GM13977 (cell line): Measurements from ENCODE around the gene TMSB15B.
"Not testable (repeated sequence)": the region's sequence is repeated elsewhere in the genome, so short reads cannot be mapped to it uniquely, and the experiment has no call there.

Experiments
- DNase-seq: peaks from one replicate; pipeline ENCODE4 v3.0.0; 2012; ENCODE audit warnings: low spot score
- CTCF ChIP-seq: IDR thresholded peaks from 2 replicates; pipeline ENCODE4 v1.5.1; 2012; ENCODE audit warnings: mild to moderate bottlenecking, control low read depth; ENCODE audit not compliant: insufficient read depth; ENCODE audit errors: extremely low read depth, missing control alignments
- in situ Hi-C: fragments of 300-500 bp; cut with MboI; formaldehyde crosslinking; loops from one replicate; pipeline ENCODE4 v1.12.0; 2022; ENCODE audit warnings: low sequenced_read_pairs, low pct_unique_long_range_greater_than_20kb, mixed read lengths, inconsistent platforms; ENCODE audit not compliant: unreplicated experiment

TMSB15B gene

GRCh38 chrX:103927633-103928032 lies 34.8 kb upstream of the TMSB15B start:
- in situ Hi-C loops: loop anchor here (25.0 kb wide), 1 partner anchor 415 kb away; the partner anchor contains the start of gene RAB40A
- TF ChIP-seq CTCF: no peak
- no peak for DNase-seq

- no peak for TF ChIP-seq CTCF
- no peak for DNase-seq
- in situ Hi-C loops: loop anchor here (25.0 kb wide), 1 partner anchor 420 kb away; the partner anchor contains the start of gene RAB40A
Observed at GRCh38 chrX:103932133-103932532, 30.3 kb upstream of the TMSB15B start.

- DNase-seq: not testable (repeated sequence)
- in situ Hi-C loops: loop anchor here (25.0 kb wide), 1 partner anchor 428 kb away; the partner anchor contains the start of gene RAB40A
Observed at GRCh38 chrX:103940257-103940656, 22.2 kb upstream of the TMSB15B start.

GRCh38 chrX:103941201-103941975 lies 21.0 kb upstream of the TMSB15B start:
- no peak for DNase-seq
- in situ Hi-C loops: loop anchor here (25.0 kb wide), 1 partner anchor 429 kb away; the partner anchor contains the start of gene RAB40A
- peak; percentile 41 for TF ChIP-seq CTCF

GRCh38 chrX:103949506-103949905 lies 12.9 kb upstream of the TMSB15B start:
- in situ Hi-C loops: loop anchor here (25.0 kb wide), 1 partner anchor 437 kb away; the partner anchor contains the start of gene RAB40A
- no peak for DNase-seq
- TF ChIP-seq CTCF: no peak

GRCh38 chrX:103953353-103953752 lies 9.1 kb upstream of the TMSB15B start:
- no peak for TF ChIP-seq CTCF
- in situ Hi-C loops: no loop called here

GRCh38 chrX:103954259-103954658 lies 8.2 kb upstream of the TMSB15B start:
- TF ChIP-seq CTCF: no peak
- DNase-seq: no peak
- in situ Hi-C loops: no loop called here

More at GRCh38 chrX:103953353-103953752, 9.1 kb upstream of the TMSB15B start:
- no peak for DNase-seq

GRCh38 chrX:103960599-103960998 lies 1.8 kb upstream of the TMSB15B start:
- in situ Hi-C loops, DNase-seq: not testable (repeated sequence)

- in situ Hi-C loops, DNase-seq: not testable (repeated sequence)
Observed at GRCh38 chrX:103983508-103983907, 21.1 kb downstream of the TMSB15B start.
